Karpas-422 (cell line): Measurements from ENCODE around the gene GTPBP1. TPM values are rescaled to one million over a fixed set of nuclear protein-coding genes. Genes with fewer than 3 reads are reported as not detected.

Experiments used
- DNase-seq: peaks from one replicate; pipeline ENCODE4 v3.0.0-alpha.2; 2015
- H2AFZ ChIP-seq: fragments of 200-600 bp; sonication (generic); 2 replicates; pipeline ENCODE4 v1.6.1; 2014; ENCODE audit warnings: antibody characterized with exemption, low read length, mixed read lengths
- H3K27ac ChIP-seq: fragments of 200-600 bp; sonication (generic); 2 replicates; pipeline ENCODE4 v1.5.1; 2014; ENCODE audit warnings: mild to moderate bottlenecking, low read length, moderate library complexity
- H3K27me3 ChIP-seq: fragments of 200-600 bp; sonication (generic); 2 replicates; pipeline ENCODE4 v1.6.1; 2014; ENCODE audit warnings: low read length, mixed read lengths
- H3K36me3 ChIP-seq: fragments of 200-600 bp; sonication (generic); 2 replicates; pipeline ENCODE4 v1.6.1; 2014; ENCODE audit warnings: low read length, mixed read lengths; ENCODE audit not compliant: insufficient read depth
- H3K4me1 ChIP-seq: fragments of 200-600 bp; sonication (generic); 2 replicates; pipeline ENCODE4 v1.6.1; 2014; ENCODE audit warnings: mild to moderate bottlenecking, low read length, mixed read lengths
- H3K4me2 ChIP-seq: fragments of 200-600 bp; sonication (generic); 2 replicates; pipeline ENCODE4 v1.6.1; 2014; ENCODE audit warnings: low read length, low read depth, mild to moderate bottlenecking; ENCODE audit not compliant: poor library complexity, severe bottlenecking
- H3K4me3 ChIP-seq: fragments of 200-600 bp; sonication (generic); 2 replicates; pipeline ENCODE4 v1.5.1; 2014; ENCODE audit warnings: mild to moderate bottlenecking, antibody characterized with exemption, low read length, mixed read lengths
- H3K79me2 ChIP-seq: fragments of 200-600 bp; sonication (generic); 2 replicates; pipeline ENCODE4 v1.6.1; 2014; ENCODE audit warnings: mild to moderate bottlenecking, low read length, mixed read lengths
- H3K9ac ChIP-seq: fragments of 200-600 bp; sonication (generic); 2 replicates; pipeline ENCODE4 v1.6.0; 2014; ENCODE audit warnings: low read length
- H3K9me2 ChIP-seq: fragments of 200-600 bp; sonication (generic), shearing (Covaris generic); replicated peaks from 2 replicates; pipeline ENCODE4 v1.6.0; 2014; ENCODE audit warnings: mild to moderate bottlenecking, low read length, moderate library complexity; ENCODE audit not compliant: insufficient read depth
- H3K9me3 ChIP-seq: fragments of 300-700, 200-600 bp; sonication (generic); 2 replicates; pipeline ENCODE4 v1.6.1; 2014; ENCODE audit warnings: low read length, mixed read lengths
- H4K20me1 ChIP-seq: fragments of 200-600 bp; sonication (generic); 2 replicates; pipeline ENCODE4 v1.6.1; 2014; ENCODE audit warnings: mild to moderate bottlenecking, antibody characterized with exemption, low read length, low read depth; ENCODE audit not compliant: insufficient read depth
- total RNA-seq: library from RNA; depleted of rRNA; stranded (reverse); fragments of >200 nt; shearing (Covaris generic); gene quantifications from 2 replicates; pipeline ENCODE4 v1.2.3, GENCODE V29; 2014; ENCODE audit warnings: low replicate concordance

Gene GTPBP1
- total RNA-seq, 1 experiment from 2014 or later, result 47.6 TPM

GRCh38 chr22:38724176-38724575 is 18.4 kb downstream of the GTPBP1 start:
- Histone ChIP-seq H3K4me2 (no peak overlapping the region), H3K4me3 (no peak overlapping the region), H3K36me3 (peaks cover 30% of the 10 kb centered on the region), H3K27ac (no peak overlapping the region), H3K9me3 (no peaks in the 10 kb centered on the region), H3K79me2 (0 out of 2 replicates have a peak, but pooled peaks cover 3% of the 10 kb centered on the region), H3K9ac (no peak overlapping the region), H3K27me3 (no peaks in the 10 kb centered on the region), H4K20me1 (peaks cover 8% of the 10 kb centered on the region; the same call in 1 of the 2 replicates), H2AFZ (no peak overlapping the region), H3K9me2 (no peaks in the 10 kb centered on the region), H3K4me1 (no peaks in the 10 kb centered on the region)
- no peak for DNase-seq

- Histone ChIP-seq H4K20me1 (peaks cover 8% of the 10 kb centered on the region; the same call in 1 of the 2 replicates), H3K4me2 (no peak overlapping the region), H3K4me3 (no peak overlapping the region), H3K9ac (no peak overlapping the region), H3K27me3 (no peaks in the 10 kb centered on the region), H3K4me1 (no peaks in the 10 kb centered on the region), H3K9me3 (no peaks in the 10 kb centered on the region), H2AFZ (no peak overlapping the region), H3K27ac (no peak overlapping the region), H3K9me2 (no peaks in the 10 kb centered on the region), H3K36me3 (peaks cover 30% of the 10 kb centered on the region), H3K79me2 (no peaks in the 10 kb centered on the region)
- DNase-seq, result peak; percentile 82
Observed at GRCh38 chr22:38724926-38725571, 19.3 kb downstream of the GTPBP1 start.

GRCh38 chr22:38725900-38726655 is 20.3 kb downstream of the GTPBP1 start:
- no peaks in the 10 kb centered on the region for H3K9me3 ChIP-seq
- no peak overlapping the region for H3K4me2 ChIP-seq
- H3K27me3 ChIP-seq, result no peaks in the 10 kb centered on the region
- no peak for DNase-seq
- no peaks in the 10 kb centered on the region for H3K9me2 ChIP-seq
- peaks cover 28% of the 10 kb centered on the region for H3K36me3 ChIP-seq
- peaks cover 8% of the 10 kb centered on the region; the same call in 1 of the 2 replicates for H4K20me1 ChIP-seq
- no peak overlapping the region for H2AFZ ChIP-seq
- H3K4me1 ChIP-seq, result no peaks in the 10 kb centered on the region
- no peak overlapping the region for H3K4me3 ChIP-seq
- no peaks in the 10 kb centered on the region for H3K79me2 ChIP-seq
- no peak overlapping the region for H3K27ac ChIP-seq
- no peak overlapping the region for H3K9ac ChIP-seq

GRCh38 chr22:38727123-38727522 is 21.4 kb downstream of the GTPBP1 start:
- Histone ChIP-seq H3K4me3 (no peak overlapping the region), H3K4me1 (no peaks in the 10 kb centered on the region)

GRCh38 chr22:38727530-38728451 is 22.0 kb downstream of the GTPBP1 start:
- H4K20me1 ChIP-seq, result peaks cover 5% of the 10 kb centered on the region; the same call in 1 of the 2 replicates
- H3K4me2 ChIP-seq, result no peak overlapping the region
- H3K9ac ChIP-seq, result no peak overlapping the region
- no peak for DNase-seq
- H3K9me3 ChIP-seq, result no peaks in the 10 kb centered on the region
- no peaks in the 10 kb centered on the region for H3K9me2 ChIP-seq
- H2AFZ ChIP-seq, result no peak overlapping the region
- no peak overlapping the region for H3K27ac ChIP-seq
- no peaks in the 10 kb centered on the region for H3K27me3 ChIP-seq
- H3K79me2 ChIP-seq, result no peaks in the 10 kb centered on the region
- H3K36me3 ChIP-seq, result peaks cover 19% of the 10 kb centered on the region
- no peak overlapping the region for H3K4me3 ChIP-seq
- H3K4me1 ChIP-seq, result no peaks in the 10 kb centered on the region

More at GRCh38 chr22:38727123-38727522, 21.4 kb downstream of the GTPBP1 start:
- no peak for DNase-seq
- H2AFZ ChIP-seq, result no peak overlapping the region
- no peaks in the 10 kb centered on the region for H3K27me3 ChIP-seq
- no peaks in the 10 kb centered on the region for H3K9me2 ChIP-seq
- no peak overlapping the region for H3K4me2 ChIP-seq
- H3K27ac ChIP-seq, result no peak overlapping the region
- H3K9ac ChIP-seq, result no peak overlapping the region
- H3K79me2 ChIP-seq, result no peaks in the 10 kb centered on the region
- H4K20me1 ChIP-seq, result peaks cover 8% of the 10 kb centered on the region; the same call in 1 of the 2 replicates
- H3K9me3 ChIP-seq, result no peaks in the 10 kb centered on the region
- H3K36me3 ChIP-seq, result peaks cover 26% of the 10 kb centered on the region

- Histone ChIP-seq H3K4me3 (no peak overlapping the region), H3K9me2 (no peaks in the 10 kb centered on the region), H4K20me1 (peaks cover 5% of the 10 kb centered on the region; the same call in 1 of the 2 replicates), H3K27me3 (no peaks in the 10 kb centered on the region), H3K36me3 (peaks cover 16% of the 10 kb centered on the region), H3K4me2 (no peak overlapping the region), H3K9me3 (no peaks in the 10 kb centered on the region), H3K27ac (no peak overlapping the region), H3K79me2 (no peaks in the 10 kb centered on the region), H3K4me1 (no peaks in the 10 kb centered on the region), H2AFZ (no peak overlapping the region), H3K9ac (no peak overlapping the region)
- DNase-seq, result no peak
Observed at GRCh38 chr22:38728871-38729796, 23.4 kb downstream of the GTPBP1 start.

- no peaks in the 10 kb centered on the region for H3K4me1 ChIP-seq
- H3K9me2 ChIP-seq, result no peaks in the 10 kb centered on the region
- no peaks in the 10 kb centered on the region for H3K9me3 ChIP-seq
- H3K27ac ChIP-seq, result no peak overlapping the region
- H3K27me3 ChIP-seq, result no peaks in the 10 kb centered on the region
- H3K36me3 ChIP-seq, result peaks cover 12% of the 10 kb centered on the region
- H3K9ac ChIP-seq, result no peak overlapping the region
- H4K20me1 ChIP-seq, result no peaks in the 10 kb centered on the region
- no peak overlapping the region for H2AFZ ChIP-seq
- no peak for DNase-seq
- H3K4me2 ChIP-seq, result no peak overlapping the region
- H3K4me3 ChIP-seq, result no peak overlapping the region
- no peaks in the 10 kb centered on the region for H3K79me2 ChIP-seq
Observed at GRCh38 chr22:38729946-38730345, 24.2 kb downstream of the GTPBP1 start.
